Stimulated activated CD8-positive, alpha-beta memory T cell treated with anti-CD3 and anti-CD28 coated beads, Interleukin-15, amount 100 ng/mL, for 4 hours (primary cell): ENCODE measurements around the gene CHADL.
"Not testable (repeated sequence)": the region's sequence is repeated elsewhere in the genome, so short reads cannot be mapped to it uniquely, and the experiment has no call there.

Source experiments
- DNase-seq, 2 donors: peaks; one replicate each; pipeline ENCODE4 v3.0.0-alpha.2; 2020; ENCODE audit warnings: low read depth in 2 of 2

CHADL gene

DNA sequence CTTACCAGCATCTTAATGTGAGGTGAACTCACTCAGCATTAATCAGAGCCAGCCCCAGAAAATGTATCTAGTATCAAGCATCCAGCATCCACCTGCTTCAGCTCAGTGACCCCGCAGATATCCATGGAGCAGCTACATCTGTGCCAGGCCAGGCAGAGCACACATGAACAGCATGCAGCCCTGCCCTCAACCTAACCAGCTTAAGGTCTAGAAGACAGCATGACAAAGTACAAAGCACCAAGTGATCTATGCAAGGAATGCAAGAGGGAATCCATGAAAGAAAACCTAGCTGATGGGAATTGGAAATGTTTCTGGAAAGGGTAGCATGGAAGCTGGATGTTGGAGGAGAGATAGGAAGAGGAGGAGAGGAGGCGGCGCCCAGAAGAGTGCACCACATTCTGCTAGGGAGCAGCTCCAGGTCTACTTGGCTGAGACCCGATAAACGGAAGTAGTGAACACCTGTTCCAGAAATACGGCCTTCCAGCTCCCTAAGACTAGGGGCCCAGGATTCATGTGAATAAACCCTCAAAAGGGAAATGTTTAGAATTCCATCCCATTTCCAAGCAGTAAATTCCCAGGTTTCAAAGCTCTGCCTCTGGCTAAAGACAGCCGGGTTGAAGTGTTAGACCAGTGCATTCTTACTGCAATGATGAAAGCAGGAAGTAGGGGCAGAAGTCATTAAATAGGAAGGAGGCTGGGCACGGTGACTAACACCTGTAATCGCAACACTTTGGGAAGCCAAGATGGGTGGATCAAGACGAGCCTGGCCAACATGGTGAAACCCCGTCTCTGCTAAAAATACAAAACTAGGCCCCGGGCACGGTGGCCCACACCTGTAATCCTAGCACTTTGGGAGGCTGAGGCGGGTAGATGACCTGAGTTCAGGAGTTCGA, 59.1 kb downstream of the CHADL start:
- no peak for DNase-seq

DNA sequence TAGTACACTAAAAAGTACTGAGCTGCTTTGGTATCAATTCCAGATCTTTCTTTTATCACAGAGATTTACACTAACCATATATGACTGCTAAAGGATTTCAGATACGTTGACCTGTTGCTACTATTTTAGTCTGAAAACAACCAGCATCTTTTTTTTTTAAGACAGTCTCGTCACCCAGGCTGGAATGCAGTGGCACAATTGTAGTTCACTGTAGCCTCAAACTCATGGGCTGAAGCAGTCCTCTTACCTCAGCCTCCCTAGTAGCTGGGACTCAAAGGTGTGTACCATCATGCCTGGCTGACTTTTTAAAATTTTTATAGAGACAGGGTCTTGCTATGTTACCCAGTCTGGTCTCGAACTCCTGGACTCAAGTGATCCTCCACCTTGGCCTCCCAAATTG, 59.8 kb downstream of the CHADL start:
- no peak for DNase-seq

DNA sequence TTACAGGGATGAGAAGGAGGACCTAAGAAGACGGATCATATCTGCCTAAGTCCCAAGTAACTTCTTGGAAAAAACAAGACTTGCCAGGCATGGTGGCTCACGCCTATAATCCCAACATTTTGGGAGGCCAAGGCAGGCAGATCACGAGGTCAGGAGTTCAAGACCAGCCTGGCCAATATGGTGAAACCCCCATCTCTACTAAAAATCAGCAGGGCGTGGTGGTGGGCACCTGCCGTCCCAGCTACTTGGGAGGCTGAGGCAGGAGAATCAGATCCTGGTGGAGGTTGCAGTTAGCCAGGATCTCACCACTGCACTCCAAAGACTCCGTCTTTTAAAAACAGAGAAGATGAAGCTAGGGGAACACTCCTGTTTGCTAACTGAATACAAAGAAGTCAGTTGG, 60.4 kb downstream of the CHADL start:
- DNase-seq = not testable (repeated sequence)
